Measurements from ENCODE around the gene FOXP3.
"Not testable (repeated sequence)": the region's sequence is repeated elsewhere in the genome, so short reads cannot be mapped to it uniquely, and the experiment has no call there.

FOXP3 gene, protein sequence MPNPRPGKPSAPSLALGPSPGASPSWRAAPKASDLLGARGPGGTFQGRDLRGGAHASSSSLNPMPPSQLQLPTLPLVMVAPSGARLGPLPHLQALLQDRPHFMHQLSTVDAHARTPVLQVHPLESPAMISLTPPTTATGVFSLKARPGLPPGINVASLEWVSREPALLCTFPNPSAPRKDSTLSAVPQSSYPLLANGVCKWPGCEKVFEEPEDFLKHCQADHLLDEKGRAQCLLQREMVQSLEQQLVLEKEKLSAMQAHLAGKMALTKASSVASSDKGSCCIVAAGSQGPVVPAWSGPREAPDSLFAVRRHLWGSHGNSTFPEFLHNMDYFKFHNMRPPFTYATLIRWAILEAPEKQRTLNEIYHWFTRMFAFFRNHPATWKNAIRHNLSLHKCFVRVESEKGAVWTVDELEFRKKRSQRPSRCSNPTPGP

DNA sequence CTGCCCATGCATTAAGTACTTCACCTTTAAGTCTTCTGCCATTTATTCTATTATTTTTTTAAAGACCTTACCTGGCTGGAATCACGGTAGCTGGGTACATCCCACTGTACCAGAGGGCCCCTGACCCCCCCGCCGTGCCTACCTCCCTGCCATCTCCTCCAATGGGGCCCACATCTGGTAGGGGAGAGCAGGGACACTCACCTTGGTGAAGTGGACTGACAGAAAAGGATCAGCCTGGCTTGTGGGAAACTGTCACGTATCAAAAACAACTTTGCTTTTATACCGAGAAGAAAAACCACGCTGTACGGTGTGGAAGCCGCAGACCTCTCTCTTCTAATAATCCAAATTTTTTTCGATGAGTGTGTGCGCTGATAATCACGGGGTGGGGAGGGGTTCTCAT, at the start of gene FOXP3:
FOXP3 (minus strand) TSS at position 251 of the 400 bp plus-strand sequence. CDS start 6,205 bp downstream, outside the sequence.
- H3K4me3 Mint-ChIP-seq: peak within 1 kb of the TSS; percentile 67

DNA sequence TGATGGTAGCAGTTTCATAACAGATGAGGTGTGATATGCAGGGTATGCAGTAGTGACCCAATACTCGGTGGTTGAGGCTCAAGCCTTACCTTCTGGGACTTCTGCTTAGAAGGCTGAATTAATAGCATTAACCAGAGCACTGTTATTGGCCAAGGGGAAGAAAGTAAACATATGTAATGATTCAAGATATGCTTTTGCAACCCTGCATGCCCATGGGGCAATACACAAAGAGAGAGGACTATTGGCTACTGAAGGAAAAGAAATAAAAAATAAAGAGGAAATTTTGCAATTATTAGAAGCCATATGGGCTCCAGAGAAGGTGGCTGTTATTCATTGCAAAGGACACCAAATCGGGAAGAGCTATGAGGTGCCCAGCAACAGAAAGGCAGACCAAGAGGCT, 47.7 kb upstream of the FOXP3 start:
- no peak for ATAC-seq
- no peaks in the 10 kb centered on the region for H3K27me3 Mint-ChIP-seq
- H3K4me3 Mint-ChIP-seq: no peak overlapping the region
- no peaks in the 10 kb centered on the region for H3K9me3 Mint-ChIP-seq
- H3K27ac Mint-ChIP-seq: no peak overlapping the region
- no peaks in the 10 kb centered on the region for H3K36me3 Mint-ChIP-seq (ENCODE audit: low read depth)
- DNase-seq: no peak
- peaks cover 18% of the 10 kb centered on the region for H3K4me1 Mint-ChIP-seq

More for the DNA sequence above, at the start of gene FOXP3:
- peak within 1 kb of the TSS; percentile 71 for H3K27ac Mint-ChIP-seq
- no peak for ATAC-seq
- no peaks in the 10 kb centered on the region for H3K9me3 Mint-ChIP-seq
- H3K36me3 Mint-ChIP-seq (ENCODE audit: low read depth): no peaks in the 10 kb centered on the region
- H3K27me3 Mint-ChIP-seq: peaks cover 3% of the 10 kb centered on the region
- peaks cover 57% of the 10 kb centered on the region for H3K4me1 Mint-ChIP-seq
- DNase-seq: no peak

DNA sequence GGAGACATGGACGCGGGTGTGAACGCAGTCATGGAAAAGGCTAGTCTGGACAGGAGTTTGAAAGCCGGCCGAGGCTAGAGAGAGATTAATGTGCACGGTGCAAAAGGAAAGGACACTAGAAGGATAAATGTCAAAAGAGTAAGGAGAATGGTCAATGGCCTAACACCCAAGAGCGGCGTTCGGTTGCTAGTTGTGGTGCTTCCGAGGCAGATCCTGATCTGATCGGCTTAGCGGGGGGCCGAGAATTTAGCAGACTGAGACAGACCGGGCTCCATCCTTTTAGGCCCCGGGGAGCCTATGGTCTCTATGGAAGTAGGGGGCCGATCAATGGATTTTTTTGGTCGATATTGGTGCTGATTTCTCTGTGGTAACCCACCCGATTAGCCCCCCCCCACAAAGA, 45.9 kb upstream of the FOXP3 start:
- no peak for ATAC-seq
- Mint-ChIP-seq H3K4me1 (peaks cover 18% of the 10 kb centered on the region), H3K36me3 (ENCODE audit: low read depth) (no peaks in the 10 kb centered on the region), H3K4me3 (no peak overlapping the region), H3K9me3 (no peaks in the 10 kb centered on the region), H3K27me3 (no peaks in the 10 kb centered on the region), H3K27ac (no peak overlapping the region)
- no peak for DNase-seq

DNA sequence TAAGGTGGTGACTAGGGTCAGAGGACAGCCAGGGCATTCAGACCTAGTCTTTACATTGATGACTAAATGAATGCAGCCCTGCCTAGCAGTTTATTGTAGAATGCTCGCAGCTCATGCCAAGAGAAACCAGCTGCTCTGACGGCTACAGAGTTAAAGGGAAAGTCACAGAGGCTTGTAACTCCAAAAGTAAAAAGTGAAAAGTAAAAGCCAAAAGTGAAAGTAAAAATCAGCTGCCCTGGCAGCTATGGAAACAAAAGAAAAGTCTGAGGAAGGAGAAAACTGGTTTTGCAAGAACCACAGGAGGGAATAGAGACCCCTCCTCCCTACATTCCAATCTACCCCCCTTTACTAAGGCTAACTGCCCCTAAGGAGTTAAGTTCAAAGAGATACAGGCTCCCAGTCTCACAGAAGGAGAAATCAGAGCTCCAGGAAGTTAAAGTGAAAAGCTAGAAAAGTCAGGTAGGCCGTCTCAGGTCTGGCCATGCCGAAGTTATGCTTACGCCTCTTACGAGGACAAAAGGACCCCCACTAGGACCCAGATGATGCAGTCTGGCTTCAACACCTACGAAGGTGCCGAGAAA, 45.0 kb upstream of the FOXP3 start:
- DNase-seq (no peak), ATAC-seq (peak; percentile 43)
- no peaks in the 10 kb centered on the region for H3K27me3 Mint-ChIP-seq
- H3K27ac Mint-ChIP-seq: peak overlapping the region; percentile 91
- no peaks in the 10 kb centered on the region for H3K36me3 Mint-ChIP-seq (ENCODE audit: low read depth)
- peaks cover 18% of the 10 kb centered on the region for H3K4me1 Mint-ChIP-seq
- no peaks in the 10 kb centered on the region for H3K9me3 Mint-ChIP-seq
- H3K4me3 Mint-ChIP-seq: peak overlapping the region; percentile 78

DNA sequence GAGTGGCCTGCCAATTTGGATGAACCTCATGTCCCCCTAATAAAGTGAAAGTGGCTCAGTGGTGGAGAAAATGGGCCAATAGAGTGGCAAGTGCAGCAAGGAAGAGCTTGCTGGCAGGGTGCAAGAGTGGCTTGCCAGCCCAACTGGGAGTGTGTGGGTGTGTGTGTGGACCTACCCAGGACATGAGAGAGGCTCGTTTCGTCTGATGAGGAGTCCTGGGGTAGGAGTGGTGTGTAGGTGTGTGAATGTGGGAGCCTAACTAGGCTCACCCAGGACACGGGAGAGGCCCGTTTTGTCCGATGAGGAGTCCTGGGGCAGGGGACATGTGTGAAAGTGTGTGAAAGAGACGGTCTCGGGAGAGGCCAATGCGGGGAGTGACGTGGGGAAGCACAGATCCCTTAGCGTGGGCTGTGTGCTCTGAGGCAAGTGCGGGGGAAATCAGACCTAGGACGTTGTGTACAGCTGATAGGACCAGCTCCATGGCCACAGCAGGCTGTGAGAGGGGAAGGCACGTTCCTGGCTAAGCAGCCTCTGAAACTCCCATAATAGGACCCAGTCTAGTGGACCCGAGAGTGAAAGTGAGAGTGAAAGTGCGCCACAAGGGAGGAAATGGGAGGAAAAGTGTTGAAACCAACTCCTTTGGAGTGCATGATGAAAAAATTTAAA, 44.2 kb upstream of the FOXP3 start:
- Mint-ChIP-seq H3K27me3 (no peaks in the 10 kb centered on the region), H3K27ac (peak overlapping the region; percentile 91), H3K36me3 (ENCODE audit: low read depth) (no peaks in the 10 kb centered on the region), H3K9me3 (no peaks in the 10 kb centered on the region), H3K4me3 (peak overlapping the region; percentile 78), H3K4me1 (peaks cover 18% of the 10 kb centered on the region)
- DNase-seq (peak; percentile 29), ATAC-seq (peak; percentile 77)

DNA sequence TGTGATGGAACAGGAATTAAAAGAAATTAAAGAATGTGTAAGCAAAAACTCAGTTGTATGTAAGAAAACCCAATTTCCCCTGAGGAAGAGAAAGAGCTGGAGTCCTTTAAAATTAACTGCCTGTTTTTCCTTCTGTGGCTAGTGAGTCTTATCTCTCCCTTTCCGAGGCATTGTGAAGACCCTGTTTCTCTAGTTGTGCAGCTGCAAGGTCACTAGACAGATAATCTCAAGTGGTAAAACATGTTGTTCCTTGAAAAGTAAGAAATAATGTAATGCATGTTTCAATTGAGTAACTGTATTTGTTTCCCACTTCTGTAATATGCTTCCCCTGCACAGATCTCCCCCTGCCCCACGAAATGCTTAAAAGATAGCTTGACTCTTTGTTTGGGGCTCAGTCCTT, 43.3 kb upstream of the FOXP3 start:
- not testable (repeated sequence) for H3K27me3 Mint-ChIP-seq; ATAC-seq; H3K27ac Mint-ChIP-seq; H3K4me3 Mint-ChIP-seq; H3K36me3 Mint-ChIP-seq (ENCODE audit: low read depth); DNase-seq; H3K9me3 Mint-ChIP-seq
- peaks cover 18% of the 10 kb centered on the region for H3K4me1 Mint-ChIP-seq

DNA sequence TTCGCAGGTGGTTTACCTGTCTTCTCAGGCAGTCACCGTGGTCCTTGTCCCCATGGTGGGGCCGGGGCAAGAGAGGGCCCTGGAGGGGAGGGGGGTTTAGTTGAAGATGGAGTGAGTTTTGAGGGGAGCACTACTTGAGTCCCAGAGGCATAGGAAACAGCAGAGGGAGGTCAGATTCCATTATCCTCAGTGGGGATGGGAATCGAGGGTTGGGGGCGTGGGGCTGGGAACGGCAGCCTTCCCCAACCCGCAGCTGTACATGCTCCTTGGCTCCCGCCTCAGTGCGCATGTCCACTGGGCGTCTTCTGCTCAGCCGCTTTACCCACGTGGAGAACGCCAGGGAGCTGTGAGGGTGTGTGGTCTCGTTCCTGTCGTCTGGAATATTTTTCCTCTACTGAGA, 38.8 kb upstream of the FOXP3 start, which contains the start of gene GAGE10:
GAGE10 (plus strand) TSS at position 301 of the 400 bp plus-strand sequence. CDS start 1,214 bp downstream, outside the sequence.
- H3K9me3 Mint-ChIP-seq: no peaks in the 10 kb centered on the region
- no peaks in the 10 kb centered on the region for H3K4me1 Mint-ChIP-seq
- H3K27ac Mint-ChIP-seq: no peak within 1 kb of the TSS
- no peak within 1 kb of the TSS for H3K4me3 Mint-ChIP-seq
- H3K27me3 Mint-ChIP-seq: no peaks in the 10 kb centered on the region
- DNase-seq (no peak), ATAC-seq (no peak)
- H3K36me3 Mint-ChIP-seq (ENCODE audit: low read depth): no peaks in the 10 kb centered on the region

DNA sequence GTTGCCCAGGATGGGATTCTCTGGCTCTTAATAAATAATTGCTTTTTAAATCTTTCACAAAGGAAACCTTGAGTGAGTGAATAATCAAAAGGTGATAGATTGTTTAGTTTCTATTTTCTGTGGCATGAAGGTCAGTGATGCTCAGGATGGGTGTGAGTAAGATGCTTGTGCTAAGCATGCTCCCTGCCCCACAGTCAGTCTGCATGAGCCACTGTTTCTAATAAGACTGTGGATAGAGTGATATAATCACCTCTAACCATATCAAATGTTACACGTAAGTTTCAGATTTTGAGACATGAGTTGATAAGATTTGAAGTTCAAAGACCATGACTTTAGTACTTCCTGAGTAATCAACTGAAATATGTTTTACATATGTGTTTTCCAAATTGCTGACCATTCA, 36.2 kb upstream of the FOXP3 start:
- Mint-ChIP-seq H3K27ac (no peak overlapping the region), H3K4me3 (no peak overlapping the region), H3K4me1 (no peaks in the 10 kb centered on the region), H3K36me3 (ENCODE audit: low read depth) (no peaks in the 10 kb centered on the region), H3K27me3 (no peaks in the 10 kb centered on the region), H3K9me3 (no peaks in the 10 kb centered on the region)
- DNase-seq (no peak), ATAC-seq (peak; percentile 36)

DNA sequence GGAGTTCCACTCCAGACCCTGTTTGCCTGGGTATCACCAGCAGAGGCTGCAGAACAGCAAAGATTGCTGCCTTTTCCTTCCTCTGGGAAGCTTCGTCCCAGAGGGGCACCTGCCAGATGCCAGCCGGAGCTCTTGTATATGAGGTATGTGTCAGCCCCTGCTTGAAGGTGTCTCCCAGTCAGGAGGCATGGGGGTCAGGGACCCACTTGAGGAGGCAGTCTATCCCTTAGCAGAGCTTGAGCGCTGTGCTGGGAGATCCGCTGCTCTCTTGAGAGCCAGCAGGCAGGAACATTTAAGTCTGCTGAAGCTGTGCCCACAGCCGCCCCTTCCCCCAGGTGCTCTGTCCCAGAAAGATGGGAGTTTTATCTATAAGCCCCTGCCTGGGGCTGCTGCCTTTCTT, 34.8 kb upstream of the FOXP3 start:
- H3K27ac Mint-ChIP-seq, H3K9me3 Mint-ChIP-seq, H3K4me1 Mint-ChIP-seq: not testable (repeated sequence)

DNA sequence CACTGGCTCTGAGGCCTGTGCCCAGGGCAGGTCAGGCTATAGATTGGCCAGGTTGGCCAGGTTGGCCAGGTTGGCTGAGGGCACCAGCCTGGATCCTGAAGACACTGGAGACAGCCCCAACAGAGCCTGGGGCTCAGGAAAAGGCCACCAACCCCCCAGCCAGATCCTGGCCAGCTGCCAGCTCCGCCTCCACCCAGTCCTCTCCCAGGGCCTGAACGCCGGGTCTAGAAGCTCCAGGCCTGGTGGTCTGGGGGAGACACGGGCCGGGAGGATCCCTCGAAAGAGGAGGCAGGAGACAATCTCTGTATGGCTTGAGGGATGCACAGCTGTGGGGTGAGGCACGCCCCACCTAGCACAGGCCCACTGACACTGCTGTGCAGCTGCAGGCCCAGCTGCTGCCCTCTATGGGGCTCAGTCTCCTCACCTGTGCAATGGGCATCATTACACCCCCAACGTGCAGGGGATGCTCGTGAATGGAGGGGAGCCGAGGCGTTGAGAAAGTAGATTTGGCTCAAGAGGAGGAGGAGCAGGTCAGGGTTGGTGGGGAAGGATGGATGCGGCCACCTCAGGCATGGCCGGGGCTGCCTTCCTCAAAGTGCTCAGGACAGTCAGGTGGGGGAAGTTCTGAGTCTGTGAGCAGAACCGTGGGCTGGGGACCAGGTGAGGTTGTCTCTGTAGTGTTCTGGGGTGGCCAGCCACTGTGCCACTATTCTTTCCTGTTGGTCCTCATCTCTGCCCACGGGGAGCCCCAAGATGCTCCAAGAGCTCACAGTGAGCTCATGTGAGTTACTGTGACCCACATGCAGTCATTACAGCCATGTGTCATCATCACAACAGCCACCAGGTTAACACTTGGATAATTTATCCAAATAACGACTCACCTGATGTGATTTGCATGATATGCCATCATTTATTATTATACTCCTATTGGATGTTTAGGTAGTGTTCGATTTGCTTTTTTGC, 28.2 kb upstream of the FOXP3 start:
- Mint-ChIP-seq H3K4me1 (peaks cover 24% of the 10 kb centered on the region), H3K27me3 (no peaks in the 10 kb centered on the region), H3K9me3 (no peaks in the 10 kb centered on the region), H3K36me3 (ENCODE audit: low read depth) (no peaks in the 10 kb centered on the region), H3K4me3 (no peak overlapping the region), H3K27ac (no peak overlapping the region)
- no peak for DNase-seq
- no peak for ATAC-seq

More for the DNA sequence above, 34.8 kb upstream of the FOXP3 start:
- H3K36me3 Mint-ChIP-seq (ENCODE audit: low read depth); ATAC-seq; H3K4me3 Mint-ChIP-seq; H3K27me3 Mint-ChIP-seq; DNase-seq: not testable (repeated sequence)

DNA sequence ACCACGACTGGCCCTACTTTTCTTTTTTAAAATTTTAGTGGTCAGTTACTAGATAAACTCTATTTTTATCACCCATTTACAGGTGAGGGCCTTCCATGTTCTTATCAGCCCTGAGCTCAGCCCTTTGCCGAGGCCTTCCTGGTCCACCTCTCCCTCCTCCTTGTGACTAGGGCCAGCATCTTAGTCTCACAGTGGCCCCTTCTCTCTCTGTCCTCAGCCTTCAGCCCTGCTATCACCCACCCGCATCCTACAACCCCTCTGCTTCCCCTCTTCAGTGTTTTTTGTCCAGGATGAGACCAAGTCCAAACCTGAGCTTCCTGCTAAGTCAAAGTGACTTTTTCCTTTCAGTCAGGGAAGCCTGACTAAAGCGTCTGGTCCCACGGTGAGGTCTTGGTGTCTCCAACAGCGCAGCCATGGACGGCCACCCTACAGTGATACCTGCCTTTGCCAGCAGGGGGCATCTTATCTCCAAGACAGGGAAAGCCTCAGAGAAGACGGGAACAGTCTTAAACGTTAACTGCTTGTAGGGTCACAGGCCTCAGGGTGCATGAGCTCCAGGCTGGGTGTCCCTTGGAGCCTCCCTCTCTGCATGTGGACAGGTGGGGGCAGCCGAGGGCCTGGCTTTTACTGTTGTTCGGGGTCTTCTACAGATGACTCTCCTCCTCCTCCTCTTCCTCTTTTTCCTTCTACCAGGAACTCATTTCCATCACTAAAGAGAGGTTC, 27.3 kb upstream of the FOXP3 start:
- DNase-seq (peak; percentile 74), ATAC-seq (peak; percentile 89)
- Mint-ChIP-seq H3K36me3 (ENCODE audit: low read depth) (no peaks in the 10 kb centered on the region), H3K27me3 (no peaks in the 10 kb centered on the region), H3K4me1 (peaks cover 27% of the 10 kb centered on the region), H3K27ac (no peak overlapping the region), H3K9me3 (no peaks in the 10 kb centered on the region), H3K4me3 (no peak overlapping the region)

DNA sequence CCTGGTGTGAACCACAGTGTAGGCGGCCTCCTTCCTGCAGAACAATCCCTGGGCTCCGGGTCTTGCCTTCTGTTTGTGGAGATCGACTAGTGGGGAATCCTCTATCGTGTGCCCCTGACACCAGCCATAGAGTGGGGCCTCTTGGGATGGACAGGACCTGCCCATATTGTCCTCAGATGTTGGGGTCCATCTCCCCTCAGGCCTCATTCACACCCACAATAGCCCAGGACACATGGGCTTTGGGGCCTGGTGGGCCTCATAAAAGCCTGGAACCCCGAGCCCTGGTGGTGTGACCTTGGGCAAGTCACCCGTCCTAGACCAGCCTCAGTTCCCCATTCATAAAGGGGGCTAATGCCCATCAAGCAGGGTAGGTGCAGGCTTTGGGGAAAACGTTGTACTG, 25.7 kb upstream of the FOXP3 start:
- DNase-seq: no peak
- no peak overlapping the region for H3K4me3 Mint-ChIP-seq

DNA sequence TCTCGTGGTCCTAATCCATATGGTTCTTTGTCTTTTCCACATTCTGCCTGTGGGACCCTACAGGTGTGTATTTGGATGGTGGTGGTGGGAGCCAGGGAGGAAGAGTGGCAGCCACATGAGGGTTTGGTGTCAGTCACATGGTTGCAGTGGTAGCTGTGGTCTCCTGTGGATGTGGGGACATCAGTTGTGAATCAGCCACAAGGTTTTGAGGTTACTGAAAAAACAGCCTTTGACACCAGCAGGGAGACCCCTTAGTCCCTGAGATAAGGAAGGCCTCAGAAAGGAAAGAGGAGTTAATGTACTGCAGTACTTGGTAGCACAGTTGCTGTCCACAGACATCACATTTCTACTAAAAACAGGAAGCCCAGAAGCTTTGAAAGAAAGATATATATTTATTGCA, 23.2 kb upstream of the FOXP3 start:
- H3K9me3 Mint-ChIP-seq: no peaks in the 10 kb centered on the region
- ATAC-seq: no peak
- no peak overlapping the region for H3K27ac Mint-ChIP-seq
- H3K4me3 Mint-ChIP-seq: no peak overlapping the region
- no peaks in the 10 kb centered on the region for H3K27me3 Mint-ChIP-seq
- H3K4me1 Mint-ChIP-seq: peaks cover 27% of the 10 kb centered on the region
- no peak for DNase-seq
- H3K36me3 Mint-ChIP-seq (ENCODE audit: low read depth): no peaks in the 10 kb centered on the region

More for the DNA sequence above, 25.7 kb upstream of the FOXP3 start:
- peaks cover 27% of the 10 kb centered on the region for H3K4me1 Mint-ChIP-seq
- H3K27ac Mint-ChIP-seq: no peak overlapping the region
- H3K27me3 Mint-ChIP-seq: no peaks in the 10 kb centered on the region
- no peaks in the 10 kb centered on the region for H3K9me3 Mint-ChIP-seq
- no peaks in the 10 kb centered on the region for H3K36me3 Mint-ChIP-seq (ENCODE audit: low read depth)
- no peak for ATAC-seq
